Measurements from ENCODE around the gene STPG4. TPM values are rescaled to one million over a fixed set of nuclear protein-coding genes. Genes with fewer than 3 reads are reported as not detected.

Gene STPG4, protein sequence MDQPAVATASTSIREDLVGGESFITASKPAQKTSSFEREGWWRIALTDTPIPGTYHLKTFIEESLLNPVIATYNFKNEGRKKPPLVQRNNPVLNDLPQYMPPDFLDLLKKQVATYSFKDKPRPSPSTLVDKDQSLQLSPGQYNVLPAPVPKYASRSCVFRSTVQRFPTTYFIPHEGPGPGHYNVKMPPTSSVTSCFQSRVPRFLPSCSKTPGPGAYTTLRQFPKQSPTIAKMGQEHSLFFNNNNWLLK
- total RNA-seq, result not detected

DNA sequence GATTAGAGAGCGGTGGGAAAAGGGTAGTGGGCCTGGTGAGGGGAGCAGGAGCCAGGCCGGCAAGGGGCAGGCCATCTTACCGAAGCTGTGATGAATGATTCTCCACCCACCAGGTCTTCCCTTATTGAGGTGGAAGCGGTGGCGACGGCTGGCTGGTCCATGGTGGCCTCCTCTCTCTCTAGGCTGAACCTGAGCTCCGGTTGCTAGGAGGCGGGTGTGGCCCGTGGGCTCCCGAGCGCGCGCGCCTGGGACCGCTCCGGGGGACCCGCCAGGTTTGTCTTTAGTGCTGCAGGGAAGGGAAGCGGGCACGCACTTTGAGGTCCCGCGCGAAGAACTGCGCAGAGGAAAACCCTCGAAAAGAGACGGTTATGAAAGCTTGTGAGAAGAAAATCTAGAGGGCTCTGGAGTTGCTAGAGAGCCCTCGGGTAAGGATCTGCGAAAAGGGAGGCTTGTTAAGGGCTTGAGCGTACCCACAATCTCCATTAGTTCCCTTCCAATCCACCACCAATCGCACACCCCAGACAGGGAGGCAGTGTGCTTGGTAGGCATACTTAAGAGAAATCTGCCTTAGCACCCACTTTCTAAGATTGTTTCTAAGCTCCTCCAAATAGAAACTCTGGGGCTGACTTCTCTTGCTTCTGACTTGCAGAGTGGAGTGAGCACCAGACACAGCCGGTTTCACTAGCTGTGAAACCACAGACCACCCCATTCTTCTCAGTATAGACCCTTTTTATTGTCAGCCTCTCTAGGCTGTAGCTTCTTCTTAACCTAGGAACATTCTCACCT lies at the start of gene STPG4:
TSS of gene STPG4 (minus strand) at position 218 of the 786 bp plus-strand sequence. CDS start at position 161, 57 bp downstream.
- Histone ChIP-seq H3K27me3 (no peaks in the 10 kb centered on the region), H3K9me3 (no peaks in the 10 kb centered on the region), H3K4me1 (no peaks in the 10 kb centered on the region), H3K27ac (no peak within 1 kb of the TSS), H3K36me3 (peaks cover 0 to 57% (median 0%) of the 10 kb centered on the region in 3 donors), H3K4me3 (no peak within 1 kb of the TSS)
- TF ChIP-seq POLR2A (IDR thresholded peaks at IDR 0.05), result no peak
- TF ChIP-seq, protein P1, sequence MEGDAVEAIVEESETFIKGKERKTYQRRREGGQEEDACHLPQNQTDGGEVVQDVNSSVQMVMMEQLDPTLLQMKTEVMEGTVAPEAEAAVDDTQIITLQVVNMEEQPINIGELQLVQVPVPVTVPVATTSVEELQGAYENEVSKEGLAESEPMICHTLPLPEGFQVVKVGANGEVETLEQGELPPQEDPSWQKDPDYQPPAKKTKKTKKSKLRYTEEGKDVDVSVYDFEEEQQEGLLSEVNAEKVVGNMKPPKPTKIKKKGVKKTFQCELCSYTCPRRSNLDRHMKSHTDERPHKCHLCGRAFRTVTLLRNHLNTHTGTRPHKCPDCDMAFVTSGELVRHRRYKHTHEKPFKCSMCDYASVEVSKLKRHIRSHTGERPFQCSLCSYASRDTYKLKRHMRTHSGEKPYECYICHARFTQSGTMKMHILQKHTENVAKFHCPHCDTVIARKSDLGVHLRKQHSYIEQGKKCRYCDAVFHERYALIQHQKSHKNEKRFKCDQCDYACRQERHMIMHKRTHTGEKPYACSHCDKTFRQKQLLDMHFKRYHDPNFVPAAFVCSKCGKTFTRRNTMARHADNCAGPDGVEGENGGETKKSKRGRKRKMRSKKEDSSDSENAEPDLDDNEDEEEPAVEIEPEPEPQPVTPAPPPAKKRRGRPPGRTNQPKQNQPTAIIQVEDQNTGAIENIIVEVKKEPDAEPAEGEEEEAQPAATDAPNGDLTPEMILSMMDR (IDR thresholded peaks at IDR 0.05), result no peak
- WGBS, 2 donors, result 90 to 91% methylated on average over 13 to 24 of the region's 30 CpGs
- DNase-seq, result no peak
- intact Hi-C loops (cut with DNase I), result no loop called here

DNA sequence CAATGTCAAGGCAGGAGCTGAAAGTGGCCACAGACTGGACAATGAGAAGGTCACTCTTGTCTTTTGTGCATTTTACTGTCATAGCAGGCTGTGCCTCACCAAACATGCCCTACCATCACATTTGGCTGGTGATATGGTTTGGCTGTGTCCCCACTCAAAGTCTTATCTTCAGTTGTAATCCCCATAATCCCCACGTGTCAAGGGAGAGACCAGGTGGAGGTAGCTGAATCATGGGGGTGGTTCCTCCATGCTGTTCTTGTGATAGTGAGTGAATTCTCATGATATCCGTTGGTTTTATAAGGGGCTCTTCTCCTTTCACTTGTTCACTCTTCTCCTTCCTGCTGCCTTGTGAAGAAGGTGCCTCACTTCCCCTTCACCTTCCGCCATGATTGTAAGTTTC lies 49.6 kb upstream of the STPG4 start:
- H3K4me1 ChIP-seq, result no peaks in the 10 kb centered on the region
- intact Hi-C loops (cut with DNase I), result no loop called here
- H3K9me3 ChIP-seq, result no peaks in the 10 kb centered on the region
- TF ChIP-seq, protein P1 (IDR thresholded peaks at IDR 0.05), result no peak
- TF ChIP-seq POLR2A (IDR thresholded peaks at IDR 0.05), result no peak
- DNase-seq, result no peak
- 55 to 69% methylated on average over 3 of the region's 3 CpGs for WGBS, 2 donors
- H3K27ac ChIP-seq, result no peak overlapping the region
- H3K27me3 ChIP-seq, result no peaks in the 10 kb centered on the region
- H3K36me3 ChIP-seq, result no peaks in the 10 kb centered on the region
- no peak overlapping the region for H3K4me3 ChIP-seq

DNA sequence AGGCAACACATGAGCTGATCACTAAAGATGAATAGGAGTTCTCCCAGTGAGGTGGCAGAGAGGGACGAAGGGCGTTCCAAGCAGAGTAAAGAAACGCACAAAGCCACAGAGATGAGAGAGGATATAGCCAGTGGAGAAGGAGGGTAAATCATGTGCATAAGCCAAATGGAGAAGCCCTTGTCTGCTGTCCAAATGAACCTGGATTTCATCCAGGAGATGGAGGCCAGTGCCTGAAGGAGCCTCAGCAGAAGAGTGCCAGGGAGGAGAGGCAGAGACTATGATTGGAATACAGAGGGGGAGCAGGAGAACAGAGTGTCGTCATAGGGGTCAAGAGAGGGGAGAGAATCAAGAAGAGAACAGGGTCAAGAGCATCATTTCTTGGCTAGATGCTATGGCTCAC lies 48.9 kb upstream of the STPG4 start:
- no peak overlapping the region for H3K27ac ChIP-seq
- DNase-seq, result no peak

DNA sequence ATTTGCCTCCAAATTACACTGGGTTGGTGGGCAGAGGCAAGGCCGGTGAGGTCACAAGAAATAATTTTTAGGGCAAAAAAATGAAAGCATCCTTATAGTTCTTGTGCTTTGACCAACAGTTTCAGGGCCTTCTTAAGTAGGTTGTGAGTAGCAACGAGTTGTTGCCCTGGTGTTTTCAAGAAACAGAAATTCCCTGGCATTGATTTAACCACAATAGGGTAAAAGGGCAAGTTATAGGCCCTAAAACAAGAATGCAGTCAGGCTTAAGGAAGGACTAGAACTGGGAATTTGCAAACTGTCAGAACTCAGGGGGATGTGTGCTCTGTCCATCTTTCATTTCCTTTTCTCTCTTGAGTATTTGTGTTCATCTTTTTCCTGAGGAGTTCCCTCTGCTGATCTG lies 46.1 kb upstream of the STPG4 start:
- TF ChIP-seq, protein P1 (IDR thresholded peaks at IDR 0.05), result no peak
- no peak for TF ChIP-seq POLR2A (IDR thresholded peaks at IDR 0.05)
- DNase-seq, result no peak
- 65 to 68% methylated on average over 2 of the region's 2 CpGs for WGBS, 2 donors
- Histone ChIP-seq H3K27ac (no peak overlapping the region), H3K27me3 (no peaks in the 10 kb centered on the region), H3K9me3 (no peaks in the 10 kb centered on the region), H3K36me3 (no peaks in the 10 kb centered on the region), H3K4me1 (no peaks in the 10 kb centered on the region), H3K4me3 (no peak overlapping the region)
- intact Hi-C loops (cut with DNase I), result no loop called here

More for the DNA sequence above, 48.9 kb upstream of the STPG4 start:
- no peak for TF ChIP-seq POLR2A (IDR thresholded peaks at IDR 0.05)
- TF ChIP-seq, protein P1 (IDR thresholded peaks at IDR 0.05), result no peak
- WGBS, 2 donors, result 73 to 83% methylated on average over 4 of the region's 4 CpGs
- Histone ChIP-seq H3K4me1 (no peaks in the 10 kb centered on the region), H3K27me3 (no peaks in the 10 kb centered on the region), H3K4me3 (no peak overlapping the region), H3K36me3 (no peaks in the 10 kb centered on the region), H3K9me3 (no peaks in the 10 kb centered on the region)
- intact Hi-C loops (cut with DNase I), result no loop called here

DNA sequence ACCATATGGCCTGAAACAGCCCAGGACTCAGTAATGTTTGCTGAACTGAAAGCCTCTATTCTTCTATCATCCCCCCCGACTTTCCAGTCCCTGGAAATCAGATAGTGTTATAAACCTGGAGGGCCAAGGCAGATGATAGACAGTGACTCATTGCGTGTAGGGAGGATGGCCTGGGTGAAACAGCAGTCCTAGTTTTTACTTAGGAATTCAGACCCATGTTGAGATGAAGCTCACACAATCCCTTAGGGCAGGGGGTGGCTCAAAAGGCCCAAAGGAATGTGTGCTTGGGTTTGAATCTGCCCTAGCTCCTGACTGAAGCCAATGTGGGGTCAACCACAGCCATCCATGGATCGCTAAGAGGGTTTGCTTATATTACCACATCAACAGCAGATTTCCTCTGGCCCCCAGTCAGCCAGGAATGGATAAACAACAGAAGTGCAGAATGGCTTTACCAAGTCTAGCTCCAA lies 43.9 kb upstream of the STPG4 start:
- TF ChIP-seq, protein P1 (IDR thresholded peaks at IDR 0.05), result no peak
- no peak for TF ChIP-seq POLR2A (IDR thresholded peaks at IDR 0.05)
- Histone ChIP-seq H3K4me3 (no peak overlapping the region), H3K27me3 (no peaks in the 10 kb centered on the region), H3K4me1 (no peaks in the 10 kb centered on the region), H3K36me3 (no peaks in the 10 kb centered on the region), H3K27ac (no peak overlapping the region), H3K9me3 (no peaks in the 10 kb centered on the region)
- no peak for DNase-seq
- WGBS, 2 donors, result 100% methylated on average over 2 of the region's 3 CpGs; no CpG with 5 or more reads in 1 of the 2 donors
- intact Hi-C loops (cut with DNase I), result no loop called here
